Smooth muscle cell (in vitro differentiated cells): ENCODE results near the gene PIK3CA. TPM values are rescaled to one million over a fixed set of nuclear protein-coding genes. Genes with fewer than 3 reads are reported as not detected.
A peak's percentile ranks its signal among the peaks of the same experiment; 100 is the strongest.

Source experiments
- DNase-seq: peaks from one replicate; lab custom pipeline; 2025; ENCODE audit not compliant: unreplicated experiment; lab: John Stamatoyannopoulos, UW
- H2AFZ ChIP-seq: fragments of 200-600 bp; sonication (generic); 2 replicates; pipeline ENCODE4 v1.6.0; 2016; ENCODE audit warnings: antibody characterized with exemption, low read depth, mild to moderate bottlenecking
- H3F3A ChIP-seq: fragments of 200-600 bp; sonication (generic); 2 replicates; pipeline ENCODE4 v1.6.0; 2017; ENCODE audit warnings: antibody characterized with exemption, low read depth
- H3K27ac ChIP-seq: fragments of 200-600 bp; sonication (generic); 2 replicates; pipeline ENCODE4 v1.5.1; 2016; ENCODE audit warnings: low read depth, mild to moderate bottlenecking
- H3K27me3 ChIP-seq: fragments of 200-600 bp; sonication (generic); 2 replicates; pipeline ENCODE4 v1.6.1; 2016; ENCODE audit warnings: low read depth, mild to moderate bottlenecking
- H3K36me3 ChIP-seq: fragments of 200-600 bp; sonication (generic); 2 replicates; pipeline ENCODE4 v1.5.1; 2016; ENCODE audit warnings: low read depth
- H3K4me1 ChIP-seq: fragments of 200-600 bp; sonication (generic); 2 replicates; pipeline ENCODE4 v1.5.1; 2016; ENCODE audit warnings: low read depth
- H3K4me2 ChIP-seq: fragments of 200-600 bp; sonication (generic); 2 replicates; pipeline ENCODE4 v1.6.0; 2016; ENCODE audit warnings: mild to moderate bottlenecking
- H3K4me3 ChIP-seq: fragments of 200-600 bp; sonication (generic); 2 replicates; pipeline ENCODE4 v1.5.1; 2016; ENCODE audit warnings: mild to moderate bottlenecking
- H3K79me2 ChIP-seq: fragments of 200-600 bp; sonication (generic); 2 replicates; pipeline ENCODE4 v1.6.0; 2016; ENCODE audit warnings: low read depth, mild to moderate bottlenecking
- H3K9ac ChIP-seq: fragments of 200-600 bp; sonication (generic); 2 replicates; pipeline ENCODE4 v1.6.0; 2016; ENCODE audit warnings: low read depth
- H3K9me3 ChIP-seq: fragments of 200-600 bp; sonication (generic); replicated peaks from 2 replicates; pipeline ENCODE4 v1.5.1; 2016; ENCODE audit warnings: low read depth
- H4K20me1 ChIP-seq: fragments of 200-600 bp; sonication (generic); 2 replicates; pipeline ENCODE4 v1.6.0; 2016; ENCODE audit warnings: low read depth
- CTCF ChIP-seq: fragments of 200-600 bp; sonication (generic); IDR thresholded peaks from 2 replicates; pipeline ENCODE4 v1.5.1; 2017; ENCODE audit warnings: borderline replicate concordance, mild to moderate bottlenecking, antibody characterized with exemption; ENCODE audit not compliant: insufficient read depth, poor library complexity, severe bottlenecking
- WGBS: methylation state at CpG from one replicate; pipeline ENCODE4 v1.1.7; 2016; ENCODE audit warnings: low lambda C conversion rate; 5-methylcytosine and 5-hydroxymethylcytosine counted together
- polyA plus RNA-seq: library from polyadenylated mRNA; unstranded; fragments of >200 nt; fragmentation: Nextera tagmentation; extraction: Ambion mirVana; gene quantifications from 2 replicates; pipeline ENCODE4 v1.2.1, GENCODE V29; 2016
- total RNA-seq: library from RNA; depleted of rRNA; stranded (reverse); fragments of >200 nt; gene quantifications from 2 replicates; pipeline ENCODE4 v1.2.3, GENCODE V29; 2014

Gene PIK3CA
- total and polyA plus RNA-seq, 2 experiments from 2014 or later: 6.1 to 19.6 TPM

- 96% methylated on average over 1 of the region's 1 CpG for WGBS
These were observed 131.7 kb downstream of the PIK3CA start for GRCh38 chr3:179279837-179280236.

GRCh38 chr3:179281825-179282224 is 133.7 kb downstream of the PIK3CA start:
- 77% methylated on average over 3 of the region's 3 CpGs for WGBS
- H3K4me2 ChIP-seq: no peak overlapping the region
- no peaks in the 10 kb centered on the region for H3F3A ChIP-seq
- no peak overlapping the region for H3K27ac ChIP-seq
- H3K79me2 ChIP-seq: no peaks in the 10 kb centered on the region
- H3K4me1 ChIP-seq: no peaks in the 10 kb centered on the region
- peaks cover 16% of the 10 kb centered on the region for H3K27me3 ChIP-seq
- no peak overlapping the region for H3K9ac ChIP-seq
- no peaks in the 10 kb centered on the region for H4K20me1 ChIP-seq
- TF ChIP-seq CTCF: no peak
- H3K4me3 ChIP-seq: no peak overlapping the region
- no peaks in the 10 kb centered on the region for H3K9me3 ChIP-seq
- DNase-seq: no peak
- no peak overlapping the region for H2AFZ ChIP-seq
- no peaks in the 10 kb centered on the region for H3K36me3 ChIP-seq

More at GRCh38 chr3:179279837-179280236, 131.7 kb downstream of the PIK3CA start:
- Histone ChIP-seq H3K27ac (no peak overlapping the region), H3K4me1 (no peaks in the 10 kb centered on the region), H3K27me3 (peaks cover 16% of the 10 kb centered on the region), H3K36me3 (no peaks in the 10 kb centered on the region), H3K79me2 (no peaks in the 10 kb centered on the region), H3K9ac (no peak overlapping the region), H3F3A (no peaks in the 10 kb centered on the region), H3K4me3 (no peak overlapping the region), H2AFZ (no peak overlapping the region), H3K9me3 (no peaks in the 10 kb centered on the region), H4K20me1 (no peaks in the 10 kb centered on the region), H3K4me2 (no peak overlapping the region)
- TF ChIP-seq CTCF: no peak
- DNase-seq: no peak

GRCh38 chr3:179286331-179286730 is 138.2 kb downstream of the PIK3CA start:
- no peaks in the 10 kb centered on the region for H3F3A ChIP-seq

More at GRCh38 chr3:179286331-179286730, 138.2 kb downstream of the PIK3CA start:
- Histone ChIP-seq H3K27me3 (peaks cover 19% of the 10 kb centered on the region), H3K27ac (no peak overlapping the region), H3K9ac (no peak overlapping the region), H3K9me3 (no peaks in the 10 kb centered on the region), H3K4me1 (peaks cover 12% of the 10 kb centered on the region), H4K20me1 (no peaks in the 10 kb centered on the region), H3K4me2 (peak overlapping the region; percentile 68), H3K4me3 (no peak overlapping the region), H3K36me3 (no peaks in the 10 kb centered on the region), H2AFZ (peak overlapping the region; percentile 75), H3K79me2 (no peaks in the 10 kb centered on the region)
- 31% methylated on average over 6 of the region's 6 CpGs for WGBS
- no peak for DNase-seq
- no peak for TF ChIP-seq CTCF
